GM21528 (cell line): ENCODE results near the gene INMT.

Experiments used
- ATAC-seq: cut with Tn5 transposase; IDR thresholded peaks from one replicate; pipeline ENCODE4 v1.9.1; 2021; ENCODE audit warnings: mild to moderate bottlenecking, moderate library complexity; ENCODE audit not compliant: unreplicated experiment, low FRiP score

INMT gene

GRCh38 chr7:30805931-30806330 lies 54.0 kb downstream of the INMT start:
- ATAC-seq, result no peak
